Measurements from ENCODE around the gene GEMIN7. TPM values are rescaled to one million over a fixed set of nuclear protein-coding genes. Genes with fewer than 3 reads are reported as not detected.

The GEMIN7 gene
- total RNA-seq, 6 experiments from 2014 or later = 10.9 to 27.5 (median 14.0) TPM

DNA sequence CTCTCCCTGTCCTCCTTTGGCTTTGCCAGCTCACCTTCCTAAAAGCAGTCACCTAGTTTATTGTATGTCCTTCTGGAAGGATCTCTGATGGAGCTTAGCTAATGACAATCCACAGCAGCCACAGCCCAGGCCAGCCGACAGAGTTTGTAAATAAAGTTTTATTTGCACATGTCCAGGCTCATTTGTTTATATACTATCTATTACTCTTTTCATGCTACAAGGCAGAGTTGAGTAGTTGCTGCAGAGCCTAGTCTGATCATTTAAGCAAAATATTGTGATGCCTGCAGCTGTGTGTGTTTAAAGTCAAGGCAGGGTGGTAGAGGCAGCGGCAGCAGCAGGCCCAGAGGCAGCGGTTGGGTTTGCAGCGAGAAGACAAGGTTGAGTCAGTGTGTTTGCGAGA is 49.1 kb downstream of the GEMIN7 start:
- H3K27ac ChIP-seq = no peak overlapping the region
- WGBS (ENCODE audit: insufficient coverage, low coverage, low lambda C conversion rate, missing lambda C conversion rate) = 79% methylated on average over 3 of the region's 5 CpGs
- H3K27me3 ChIP-seq = no peaks in the 10 kb centered on the region
- DNase-seq = no peak
- no peaks in the 10 kb centered on the region for H3K4me1 ChIP-seq
- TF ChIP-seq, protein P1, sequence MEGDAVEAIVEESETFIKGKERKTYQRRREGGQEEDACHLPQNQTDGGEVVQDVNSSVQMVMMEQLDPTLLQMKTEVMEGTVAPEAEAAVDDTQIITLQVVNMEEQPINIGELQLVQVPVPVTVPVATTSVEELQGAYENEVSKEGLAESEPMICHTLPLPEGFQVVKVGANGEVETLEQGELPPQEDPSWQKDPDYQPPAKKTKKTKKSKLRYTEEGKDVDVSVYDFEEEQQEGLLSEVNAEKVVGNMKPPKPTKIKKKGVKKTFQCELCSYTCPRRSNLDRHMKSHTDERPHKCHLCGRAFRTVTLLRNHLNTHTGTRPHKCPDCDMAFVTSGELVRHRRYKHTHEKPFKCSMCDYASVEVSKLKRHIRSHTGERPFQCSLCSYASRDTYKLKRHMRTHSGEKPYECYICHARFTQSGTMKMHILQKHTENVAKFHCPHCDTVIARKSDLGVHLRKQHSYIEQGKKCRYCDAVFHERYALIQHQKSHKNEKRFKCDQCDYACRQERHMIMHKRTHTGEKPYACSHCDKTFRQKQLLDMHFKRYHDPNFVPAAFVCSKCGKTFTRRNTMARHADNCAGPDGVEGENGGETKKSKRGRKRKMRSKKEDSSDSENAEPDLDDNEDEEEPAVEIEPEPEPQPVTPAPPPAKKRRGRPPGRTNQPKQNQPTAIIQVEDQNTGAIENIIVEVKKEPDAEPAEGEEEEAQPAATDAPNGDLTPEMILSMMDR (IDR thresholded peaks at IDR 0.05) = no peak
- no peak for TF ChIP-seq POLR2A (IDR thresholded peaks at IDR 0.05)
- no peaks in the 10 kb centered on the region for H3K9me3 ChIP-seq
- ATAC-seq = no peak
- H3K4me3 ChIP-seq = no peak overlapping the region
- H3K36me3 ChIP-seq = no peaks in the 10 kb centered on the region
- intact Hi-C loops (cut with DNase I) = no loop called here

DNA sequence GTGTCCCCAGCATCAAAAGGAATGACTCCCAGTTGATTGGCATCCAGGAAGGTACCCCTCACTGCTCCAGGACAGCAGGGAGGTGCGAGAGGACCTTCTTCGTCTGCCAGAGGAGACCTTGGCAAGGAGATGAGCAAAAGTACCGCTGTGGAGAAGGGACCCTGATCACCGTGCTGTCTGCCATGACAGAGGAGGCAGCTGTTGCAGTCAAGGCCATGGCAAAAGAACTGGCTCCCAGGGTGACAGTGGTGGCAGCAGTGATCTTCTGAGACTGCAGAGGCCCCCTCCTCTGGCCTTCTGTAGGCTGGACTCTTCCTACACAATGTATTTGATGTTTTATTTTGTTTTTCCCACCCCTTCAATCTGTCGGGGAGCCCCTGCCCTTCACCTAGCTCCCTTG is 49.7 kb downstream of the GEMIN7 start:
- Histone ChIP-seq H3K36me3 (no peaks in the 10 kb centered on the region), H3K4me3 (no peak overlapping the region), H3K4me1 (no peaks in the 10 kb centered on the region), H3K9me3 (no peaks in the 10 kb centered on the region), H3K27ac (no peak overlapping the region), H3K27me3 (no peaks in the 10 kb centered on the region)
- DNase-seq (no peak), ATAC-seq (no peak)
- intact Hi-C loops (cut with DNase I) = no loop called here
- TF ChIP-seq, protein P1 (IDR thresholded peaks at IDR 0.05) = no peak
- TF ChIP-seq POLR2A (IDR thresholded peaks at IDR 0.05) = no peak
- WGBS (ENCODE audit: insufficient coverage, low coverage, low lambda C conversion rate, missing lambda C conversion rate) = 91% methylated on average over 1 of the region's 5 CpGs

DNA sequence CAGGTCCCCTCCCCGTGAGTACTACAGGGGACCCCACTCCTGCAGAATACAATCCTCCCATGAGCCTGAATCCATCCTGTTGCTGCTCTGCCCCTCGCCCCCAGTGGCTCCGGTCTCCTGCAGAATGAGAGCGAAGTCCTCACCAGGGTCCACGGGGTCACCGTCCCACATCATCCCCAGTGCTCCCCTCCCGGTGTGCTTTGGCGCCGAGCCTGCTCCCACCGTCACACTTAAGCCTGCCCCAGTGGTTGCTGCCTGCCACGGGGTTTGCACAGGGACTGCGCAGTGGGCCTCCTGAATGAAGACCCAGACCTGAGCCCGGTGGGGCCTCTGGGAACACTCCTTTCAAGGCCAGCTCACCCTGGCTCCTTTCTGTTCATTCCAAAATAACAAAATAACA is 51.2 kb downstream of the GEMIN7 start:
- WGBS (ENCODE audit: insufficient coverage, low coverage, low lambda C conversion rate, missing lambda C conversion rate) = 62% methylated on average over 4 of the region's 13 CpGs
- no peak overlapping the region for H3K4me3 ChIP-seq
- no peaks in the 10 kb centered on the region for H3K9me3 ChIP-seq
- no peak for DNase-seq
- intact Hi-C loops (cut with DNase I) = no loop called here
- H3K27ac ChIP-seq = no peak overlapping the region
- TF ChIP-seq, protein P1 (IDR thresholded peaks at IDR 0.05) = no peak
- TF ChIP-seq POLR2A (IDR thresholded peaks at IDR 0.05) = no peak
- ATAC-seq = no peak
- H3K4me1 ChIP-seq = no peaks in the 10 kb centered on the region
- H3K36me3 ChIP-seq = no peaks in the 10 kb centered on the region
- H3K27me3 ChIP-seq = no peaks in the 10 kb centered on the region

DNA sequence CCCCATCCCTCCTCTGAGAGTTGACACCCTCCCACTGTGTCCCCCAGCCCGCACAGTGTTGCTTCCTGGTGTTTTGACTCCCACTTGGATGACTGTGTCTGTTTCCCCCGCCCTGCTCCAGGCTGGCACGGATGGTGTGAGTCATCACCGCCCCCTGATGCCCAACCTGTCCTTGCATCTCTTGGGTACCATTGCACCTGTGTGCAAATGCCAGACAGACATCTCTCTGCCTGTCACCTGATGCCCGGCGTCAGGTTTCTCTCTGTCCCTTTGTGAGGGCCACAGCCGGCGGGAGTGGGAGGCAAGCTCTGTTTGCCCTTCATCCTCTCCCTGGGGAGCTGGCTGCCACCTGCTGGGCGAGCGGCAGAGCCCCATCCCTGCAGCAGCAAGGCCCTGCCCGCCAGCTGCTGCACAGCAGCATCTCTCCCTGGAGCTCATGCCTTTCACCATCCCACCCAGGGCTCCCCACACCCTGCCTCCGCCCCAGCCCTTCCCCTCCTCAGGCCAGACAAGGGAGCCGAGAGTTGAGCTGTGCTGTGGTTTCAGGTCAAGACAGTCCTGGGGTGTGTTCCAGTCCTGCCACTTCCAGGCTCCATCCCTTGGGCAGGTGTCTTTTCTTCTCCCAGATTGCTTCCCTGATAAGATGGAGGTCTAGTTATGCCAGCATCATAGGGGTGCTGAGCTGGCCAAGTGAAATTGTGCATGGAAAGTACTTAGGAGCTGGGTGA is 52.0 kb downstream of the GEMIN7 start:
- WGBS (ENCODE audit: insufficient coverage, low coverage, low lambda C conversion rate, missing lambda C conversion rate) = 69% methylated on average over 5 of the region's 13 CpGs
- peak in 1 of 3 donors; percentile 47 for DNase-seq
- no peaks in the 10 kb centered on the region for H3K27me3 ChIP-seq

More for the DNA sequence above, 52.0 kb downstream of the GEMIN7 start:
- Histone ChIP-seq H3K4me3 (no peak overlapping the region), H3K9me3 (no peaks in the 10 kb centered on the region), H3K4me1 (no peaks in the 10 kb centered on the region), H3K27ac (no peak overlapping the region), H3K36me3 (no peaks in the 10 kb centered on the region)
- peak; percentile 49 to 67 (median 56) for ATAC-seq
- intact Hi-C loops (cut with DNase I) = no loop called here
- TF ChIP-seq POLR2A (IDR thresholded peaks at IDR 0.05) = no peak
- TF ChIP-seq, protein P1 (IDR thresholded peaks at IDR 0.05) = peak in 3 of 4 donors; percentile 26 to 41 (median 33)
